DMS 273 (cell line): ENCODE results near the gene HSF2BP.
A peak's percentile ranks its signal among the peaks of the same experiment; 100 is the strongest.
"Not testable (repeated sequence)": the region's sequence is repeated elsewhere in the genome, so short reads cannot be mapped to it uniquely, and the experiment has no call there.

Experiments
- DNase-seq: peaks from one replicate; lab custom pipeline; 2025; ENCODE audit not compliant: unreplicated experiment; lab: John Stamatoyannopoulos, UW

The HSF2BP gene

DNA sequence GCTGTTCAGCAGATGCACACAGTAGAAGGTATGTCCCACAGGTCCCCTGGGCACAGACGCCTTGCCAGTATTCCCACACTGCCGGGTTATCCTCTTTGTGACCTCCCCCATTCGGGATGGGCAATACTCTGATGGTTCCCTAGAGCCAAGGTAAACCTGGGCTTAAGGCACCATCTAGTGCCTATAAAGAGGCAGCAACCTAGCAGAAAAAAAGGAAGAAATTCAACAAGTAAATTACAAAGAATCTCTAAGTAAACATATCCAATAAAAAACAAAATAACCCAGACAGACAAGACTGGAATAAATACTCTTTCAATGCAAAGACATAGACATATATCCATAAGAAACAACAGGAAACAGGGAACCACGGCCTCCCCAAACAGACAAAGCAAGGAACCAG lies 39.4 kb downstream of the HSF2BP start:
- peak; percentile 42 for DNase-seq

DNA sequence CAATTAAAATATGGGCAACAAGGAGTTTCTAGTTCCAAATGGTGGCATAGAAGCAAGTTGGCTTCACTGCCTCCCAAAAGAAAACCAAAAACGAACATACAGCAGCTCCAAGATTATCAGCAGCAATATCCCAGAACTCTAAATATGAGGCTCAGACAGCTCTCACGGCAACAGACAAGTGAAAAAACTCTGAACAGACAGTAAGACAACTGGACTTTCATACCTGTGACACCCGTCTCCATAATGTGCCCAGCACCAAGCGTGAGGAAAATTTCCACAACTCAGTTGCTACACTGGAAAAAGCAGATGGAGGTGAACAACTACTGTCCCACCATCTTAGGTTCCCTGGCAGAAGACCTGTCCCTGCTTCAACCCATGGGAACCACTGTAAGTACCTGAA lies 39.9 kb downstream of the HSF2BP start:
- DNase-seq, result no peak

DNA sequence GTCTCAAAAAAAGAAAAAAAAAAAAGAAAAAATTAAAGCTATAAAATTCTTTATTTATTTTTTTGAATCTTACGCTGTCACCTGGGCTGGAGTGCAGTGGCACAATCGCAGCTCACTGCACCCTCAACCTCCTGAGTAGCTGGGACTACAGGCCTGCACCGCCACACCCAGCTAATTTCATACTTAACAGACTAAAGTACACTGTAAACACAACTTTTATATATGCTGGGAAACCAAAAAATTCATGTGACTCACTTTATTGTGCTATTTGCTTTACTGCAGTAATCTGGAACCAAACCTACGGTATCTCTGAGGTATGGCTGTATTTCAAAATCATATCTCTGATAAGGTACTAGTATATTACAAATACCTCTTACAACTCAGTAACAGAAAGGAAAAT lies 40.3 kb downstream of the HSF2BP start:
- DNase-seq, result no peak

DNA sequence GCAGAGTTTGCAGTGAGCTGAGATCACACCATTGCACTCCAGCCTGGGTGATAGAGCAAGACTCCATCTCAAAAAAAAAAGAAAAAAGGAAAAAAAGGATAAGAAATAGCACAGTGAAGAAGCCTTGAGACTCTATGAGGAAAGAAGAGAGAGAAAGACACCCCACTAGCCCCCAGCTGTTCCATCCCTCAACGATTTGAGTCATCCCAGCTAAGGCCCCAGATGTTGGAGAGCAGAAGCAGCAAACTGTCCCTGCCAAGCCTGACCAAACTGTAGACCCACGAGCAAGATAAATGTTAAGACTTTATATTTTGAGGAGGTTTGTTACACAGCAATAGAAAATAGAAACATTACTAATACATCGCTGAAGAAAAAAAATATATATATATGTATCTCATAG lies 42.4 kb downstream of the HSF2BP start:
- DNase-seq, result not testable (repeated sequence)

GRCh38 chr21:43614839-43615238 lies 44.4 kb downstream of the HSF2BP start:
- DNase-seq, result no peak

DNA sequence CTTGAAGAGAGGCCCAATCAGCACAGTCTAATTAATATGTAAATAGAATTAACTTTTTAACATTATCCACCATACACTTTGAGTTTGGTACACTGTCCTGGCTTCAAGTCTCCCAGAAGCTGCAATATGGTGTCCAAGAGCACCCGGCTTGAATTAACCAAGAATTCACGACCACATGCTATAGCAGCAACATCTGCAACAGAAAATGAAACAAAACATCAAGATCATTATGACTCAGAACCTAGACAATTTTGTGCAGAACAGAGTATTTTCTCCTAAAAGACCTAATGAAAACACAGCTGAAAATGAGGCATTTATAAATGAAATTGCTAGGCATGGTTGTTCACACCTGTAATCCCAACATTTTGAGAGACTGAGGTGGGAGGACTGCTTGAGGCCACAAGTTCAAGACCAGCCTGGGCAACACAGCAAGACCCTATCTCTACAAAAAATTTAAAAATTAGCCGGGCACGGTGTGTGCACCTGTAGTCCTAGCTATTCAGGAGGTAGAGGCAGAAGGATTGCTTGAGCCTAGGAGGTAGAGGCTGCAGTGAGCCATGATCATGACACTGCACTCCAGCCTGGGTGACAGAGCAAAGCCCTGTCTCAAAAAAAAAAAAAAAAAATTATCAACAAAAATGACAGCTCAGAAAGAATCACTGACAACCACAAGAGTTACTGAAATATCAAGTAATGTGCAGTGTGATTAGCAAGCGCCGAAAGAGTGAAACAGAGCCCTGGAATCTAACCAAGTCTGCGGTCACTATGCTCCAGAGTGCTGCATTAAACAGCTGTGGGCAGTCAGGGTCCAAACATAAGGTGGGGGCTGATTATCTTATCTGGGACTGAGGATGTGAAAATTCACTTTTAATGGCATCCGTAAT lies 45.3 kb downstream of the HSF2BP start:
- no peak for DNase-seq

GRCh38 chr21:43611598-43612369 lies 47.5 kb downstream of the HSF2BP start:
- DNase-seq, result peak; percentile 61

DNA sequence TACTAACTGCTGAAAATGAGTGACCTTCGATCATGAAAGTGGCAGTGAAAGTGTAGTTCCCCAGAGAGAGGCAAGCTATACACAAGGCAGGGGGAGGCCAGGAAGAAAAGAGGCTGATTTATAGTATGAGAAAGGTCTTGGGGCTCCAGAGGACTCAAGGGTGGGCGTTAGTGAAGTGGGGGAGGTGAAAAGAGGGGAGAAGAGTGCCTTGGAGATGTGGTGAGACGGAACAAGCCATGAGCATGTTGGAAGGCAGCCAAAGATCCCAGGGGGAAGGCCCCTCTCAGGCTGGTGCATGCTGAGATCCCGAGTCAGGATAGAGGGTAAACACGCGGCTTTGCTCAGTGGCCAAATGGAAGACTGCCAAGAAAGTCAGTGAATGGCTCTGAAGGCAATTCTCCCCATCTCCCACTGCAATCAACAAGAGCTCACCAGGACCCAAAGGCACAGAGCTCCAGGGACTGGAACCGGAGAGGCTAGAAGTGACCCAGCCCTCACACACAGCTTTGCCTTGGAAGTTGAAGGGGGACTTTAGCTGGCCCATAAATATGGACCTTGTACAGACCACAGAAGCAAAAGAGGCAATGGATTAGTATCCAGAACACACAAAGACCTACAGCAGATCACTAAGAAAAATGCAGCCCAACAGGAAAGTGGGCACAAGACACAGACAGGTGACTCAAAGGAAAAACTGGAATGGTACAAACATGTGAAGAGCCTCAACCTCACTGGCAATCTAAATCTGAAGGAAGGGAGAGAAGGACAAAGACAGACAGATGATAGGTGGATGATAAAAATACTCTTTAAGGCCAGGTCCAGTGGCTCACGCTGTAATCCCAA lies 49.6 kb downstream of the HSF2BP start:
- peak; percentile 89 for DNase-seq

DNA sequence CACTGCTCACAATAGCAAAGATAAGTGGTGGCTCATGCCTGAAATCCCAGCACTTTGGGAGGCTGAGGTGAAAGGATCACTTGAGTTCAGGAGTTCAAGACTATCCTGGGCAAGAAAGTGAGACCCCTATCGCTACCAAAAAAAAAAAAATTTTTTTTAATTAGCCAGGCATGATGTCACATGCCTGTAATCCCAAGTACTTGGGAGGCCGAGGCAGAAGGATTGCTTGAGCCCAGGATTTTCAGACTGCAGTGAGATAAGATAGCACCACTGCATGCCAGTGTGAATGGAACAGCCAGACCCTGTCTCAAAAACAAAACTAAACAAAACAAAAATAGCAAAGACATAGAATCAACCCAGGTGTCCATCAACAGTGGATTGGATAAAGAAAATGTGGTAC lies 50.6 kb downstream of the HSF2BP start:
- no peak for DNase-seq

DNA sequence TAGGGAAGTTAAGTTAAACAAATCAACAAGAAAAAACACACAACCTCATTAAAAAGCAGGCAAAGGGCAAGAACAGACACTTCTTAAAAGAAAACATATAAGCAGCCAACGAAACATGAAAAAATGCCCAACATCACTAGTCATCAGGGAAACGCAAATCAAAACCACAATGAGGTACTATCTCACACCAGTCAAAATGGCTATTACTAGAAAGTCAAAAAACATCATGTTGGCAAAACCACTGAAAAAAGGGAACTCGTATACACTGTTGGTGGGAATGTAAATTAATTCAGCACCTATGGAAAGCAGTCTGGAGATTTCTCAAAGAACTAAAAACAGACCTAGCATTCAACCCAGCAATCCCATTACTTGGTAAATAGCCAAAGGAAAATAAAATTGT lies 51.1 kb downstream of the HSF2BP start:
- no peak for DNase-seq

DNA sequence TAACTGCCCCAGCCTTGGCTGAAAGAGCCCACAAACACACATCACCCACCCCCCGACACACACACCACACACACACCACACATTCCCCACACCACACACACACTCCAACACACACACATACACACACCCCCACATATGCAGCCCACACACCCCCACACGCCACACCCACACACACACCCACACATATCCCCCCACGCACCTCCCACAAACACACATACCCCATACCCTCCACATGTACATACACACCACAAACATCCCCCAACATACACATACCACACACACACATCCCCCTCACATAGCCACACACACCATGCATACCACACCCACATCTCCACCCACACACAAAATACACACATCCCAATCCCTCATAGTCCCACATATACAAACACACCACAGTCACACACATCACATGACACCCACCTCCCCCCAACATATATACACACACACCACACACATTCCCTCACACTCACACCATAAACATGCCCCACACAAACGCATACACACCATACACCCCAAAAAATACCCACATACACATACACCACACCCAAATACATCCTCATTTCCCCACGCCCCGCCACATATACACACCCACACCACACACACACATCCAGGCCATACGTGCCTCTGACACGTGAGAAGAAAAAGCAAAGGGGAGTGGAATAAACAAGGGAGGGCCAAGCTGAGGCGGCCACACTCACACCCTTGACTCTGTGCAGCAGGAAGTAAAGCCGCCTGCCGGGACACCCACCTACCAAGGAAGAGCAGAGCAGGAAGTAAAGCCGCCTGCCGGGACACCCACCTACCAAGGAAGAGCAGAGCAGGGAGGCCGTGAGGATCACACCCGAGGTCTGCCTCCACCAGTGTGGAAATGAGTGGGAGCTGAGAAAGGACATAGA lies 53.7 kb downstream of the HSF2BP start:
- DNase-seq, result no peak

DNA sequence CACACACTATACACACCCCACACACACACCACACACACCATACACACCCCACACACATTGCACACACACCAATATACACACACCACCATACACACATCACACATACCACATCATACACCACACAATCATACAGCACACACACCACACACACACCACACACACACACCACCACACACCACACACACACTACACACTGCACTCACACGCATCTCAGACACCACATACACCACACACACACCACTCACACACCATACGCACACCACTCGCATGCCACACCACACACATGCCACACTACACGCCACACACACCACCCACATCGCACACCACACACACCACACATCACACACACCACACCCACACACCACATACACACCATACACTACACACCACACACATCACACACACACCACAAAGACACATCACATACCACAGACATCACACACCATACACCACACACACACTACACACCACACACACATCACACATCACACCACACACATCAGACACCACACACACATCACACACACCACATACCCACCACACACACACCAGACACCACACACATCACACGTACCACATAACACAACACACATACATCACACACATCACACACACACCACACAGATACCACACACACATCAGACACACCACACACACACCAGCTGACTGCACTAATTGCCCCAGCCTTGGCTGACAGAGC lies 54.6 kb downstream of the HSF2BP start:
- no peak for DNase-seq

DNA sequence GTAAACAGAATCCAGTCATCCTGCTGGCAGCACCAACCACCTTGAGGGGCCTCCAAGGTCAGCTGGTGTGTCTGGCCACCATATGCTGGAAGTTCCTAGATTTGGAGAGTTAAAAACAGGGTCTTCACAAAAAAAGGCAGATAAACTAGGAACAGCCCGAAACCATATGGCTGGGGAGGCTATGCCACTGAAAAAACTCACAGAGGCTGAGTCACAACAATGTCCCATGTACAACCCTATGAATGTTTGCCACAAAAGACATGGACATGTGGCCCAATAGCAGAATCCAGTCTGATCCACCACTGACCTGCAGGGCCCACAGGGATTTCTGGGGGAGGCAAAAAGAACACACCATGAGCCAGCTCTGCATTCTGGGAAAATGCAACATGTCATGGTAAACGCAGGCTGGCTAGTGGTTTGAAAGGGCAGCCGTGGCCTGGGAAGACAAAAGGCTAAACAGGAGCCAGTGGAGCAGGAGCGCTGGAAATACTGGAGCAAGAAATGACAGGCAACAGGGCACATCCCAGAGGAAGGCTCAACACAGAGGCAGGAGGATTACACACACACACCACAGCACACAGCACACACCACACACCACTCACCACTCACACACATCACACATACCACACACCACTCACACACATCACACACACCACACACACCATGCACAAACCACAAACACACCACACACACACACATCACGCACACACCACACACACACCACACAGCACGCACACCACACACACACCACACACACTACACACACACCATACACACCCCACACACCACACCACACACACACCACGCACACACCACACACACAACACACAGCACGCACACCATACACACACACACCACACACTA lies 55.4 kb downstream of the HSF2BP start:
- DNase-seq, result peak; percentile 42

- DNase-seq, result no peak
Measured at GRCh38 chr21:43603233-43603626, 56.1 kb downstream of the HSF2BP start.

DNA sequence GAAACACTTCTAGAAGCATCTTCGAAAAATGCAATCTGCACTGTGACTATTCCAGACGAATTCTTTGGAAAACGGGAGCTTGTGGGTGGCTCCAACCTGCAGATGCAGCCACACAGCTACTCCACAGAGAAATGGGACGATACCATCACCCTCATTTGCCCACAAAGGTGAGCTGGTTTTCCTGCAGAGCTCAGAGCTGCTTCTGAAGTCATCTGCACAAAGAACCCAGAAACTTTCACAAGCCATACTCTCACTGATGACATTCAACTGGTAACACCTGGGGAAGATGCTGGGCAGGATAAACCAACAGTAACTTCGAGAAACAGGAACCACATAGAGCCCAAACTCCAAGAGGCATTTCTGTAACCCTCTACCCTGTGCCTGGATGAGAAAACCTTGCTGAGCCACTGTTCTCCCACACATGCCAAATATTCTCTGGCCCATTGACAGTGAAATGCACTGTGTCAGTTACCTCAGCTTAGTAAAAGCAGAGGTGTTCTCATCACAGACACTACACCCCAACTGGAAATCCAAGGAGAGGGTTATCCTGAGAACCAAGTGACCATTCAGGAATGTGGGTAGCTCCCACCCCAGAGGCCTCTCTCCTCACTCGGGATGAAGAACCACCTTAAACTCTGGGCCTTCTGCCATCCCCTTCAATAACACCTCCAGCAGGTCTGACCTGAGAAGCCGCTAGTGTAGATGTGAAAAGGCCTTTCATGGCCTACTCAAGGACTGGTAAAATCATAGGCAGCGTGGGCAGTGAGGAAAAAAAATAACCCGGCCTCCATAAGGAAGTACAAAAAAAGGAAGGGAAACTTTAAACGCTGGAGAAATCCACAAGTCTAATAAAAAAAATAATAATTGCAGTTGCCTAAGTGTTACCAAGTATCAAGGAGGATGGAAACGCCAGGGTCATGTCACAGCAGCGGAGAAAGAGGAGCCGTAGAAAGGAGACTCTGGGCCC lies 56.7 kb downstream of the HSF2BP start:
- no peak for DNase-seq

DNA sequence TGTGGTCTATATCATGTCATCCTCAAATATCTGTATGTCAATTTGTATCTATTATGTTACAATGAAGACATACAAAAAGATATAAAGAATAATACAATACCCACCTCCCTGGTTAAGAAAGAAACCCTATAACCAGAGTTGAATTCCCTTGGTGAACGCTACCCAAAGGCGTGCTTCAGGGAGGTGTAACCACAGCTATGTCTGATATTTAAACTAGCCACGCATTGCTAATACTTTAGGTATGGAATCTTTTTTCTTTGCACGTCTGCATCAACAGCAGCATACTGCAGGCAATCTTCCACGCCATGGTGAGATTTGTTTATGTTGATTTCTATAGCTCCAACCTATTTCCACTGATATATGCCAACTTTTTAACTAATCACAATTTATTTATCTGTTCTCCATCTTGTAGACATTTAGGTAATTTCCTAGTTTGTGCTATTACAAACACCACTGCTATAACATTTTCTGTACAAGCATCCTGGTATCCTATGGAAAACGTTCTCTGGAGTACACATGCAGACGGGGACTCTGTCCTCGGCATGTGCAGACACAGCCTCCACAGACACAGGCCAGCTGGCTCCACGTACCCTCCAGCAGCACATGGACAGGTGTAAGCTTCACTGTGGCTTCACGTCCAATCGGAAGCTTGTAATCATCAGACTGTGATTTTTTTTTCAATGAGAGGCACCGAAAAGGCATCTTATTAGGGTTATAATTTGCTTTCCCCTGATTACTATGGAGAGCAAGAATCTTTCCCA lies 58.5 kb downstream of the HSF2BP start:
- DNase-seq, result peak; percentile 19

DNA sequence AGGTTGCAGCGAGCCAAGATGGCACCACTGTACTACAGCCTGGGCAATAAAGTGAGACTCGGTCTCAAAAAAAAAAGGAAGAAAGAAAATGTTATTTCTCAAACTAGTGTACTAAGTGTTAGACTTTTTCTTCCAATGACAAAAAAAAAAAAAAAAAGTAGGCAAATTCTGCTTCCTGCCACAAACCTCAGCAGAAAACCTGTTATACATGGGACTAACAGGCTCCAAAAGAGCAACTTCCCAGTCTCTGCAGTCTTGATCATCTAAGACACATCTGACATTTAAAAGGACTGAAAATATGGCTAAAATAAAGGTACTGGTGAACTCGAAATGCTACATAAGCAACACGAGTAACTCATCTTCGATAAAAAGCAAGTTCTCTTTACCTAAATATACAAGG lies 59.6 kb downstream of the HSF2BP start:
- DNase-seq, result no peak
